Measurements from ENCODE around the gene TCF4. TPM values are rescaled to one million over a fixed set of nuclear protein-coding genes. Genes with fewer than 3 reads are reported as not detected.
A peak's percentile ranks its signal among the peaks of the same experiment; 100 is the strongest.

Gene TCF4
- total RNA-seq, 1 donor from 2014 or later, result 15.7 TPM

DNA sequence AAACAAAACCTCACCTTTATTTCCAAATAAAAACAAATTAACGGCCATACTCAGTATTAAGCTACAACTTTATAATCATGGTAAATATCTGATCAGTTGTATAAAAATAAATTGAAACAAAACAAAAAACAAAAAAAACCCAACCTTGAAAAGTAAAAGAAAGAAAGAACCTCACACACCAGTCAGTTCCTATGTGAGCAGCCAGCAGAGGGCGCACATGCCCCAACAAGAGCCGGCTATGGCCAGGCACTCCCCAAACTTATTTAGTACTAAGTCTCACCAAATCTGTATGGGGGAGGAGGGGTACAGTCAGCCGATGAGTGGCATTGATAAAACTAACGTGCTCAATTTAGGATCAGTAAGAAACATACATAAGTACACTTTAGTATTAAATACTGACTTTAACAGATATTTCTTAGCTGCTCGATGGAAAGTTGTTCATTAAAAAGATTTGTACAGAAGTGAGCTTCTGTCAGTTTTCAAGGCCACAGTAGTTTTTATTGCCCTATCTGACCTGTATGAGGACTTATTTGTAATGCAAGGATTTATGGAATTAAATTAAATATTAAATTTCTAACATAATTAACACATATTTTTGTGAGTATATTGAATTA, 172.6 kb downstream of the TCF4 start:
- Histone ChIP-seq H3K36me3 (ENCODE audit: control insufficient read depth, insufficient read depth, low read length) (no peaks in the 10 kb centered on the region), H3K27me3 (ENCODE audit: control insufficient read depth, insufficient read depth, low read length) (no peaks in the 10 kb centered on the region), H3K4me3 (ENCODE audit: low read depth, low read length) (no peak overlapping the region)
- TF ChIP-seq CTCF (IDR thresholded peaks at IDR 0.05; ENCODE audit: insufficient read depth, low read length, poor library complexity, severe bottlenecking), result peak; percentile 86
- no peak for DNase-seq (ENCODE audit: low read depth)

GRCh38 chr18:55414475-55414874, 173.5 kb downstream of the TCF4 start:
- H3K4me3 ChIP-seq (ENCODE audit: low read depth, low read length), result no peak overlapping the region
- H3K27me3 ChIP-seq (ENCODE audit: control insufficient read depth, insufficient read depth, low read length), result no peaks in the 10 kb centered on the region
- no peak for DNase-seq (ENCODE audit: low read depth)
- no peak for TF ChIP-seq CTCF (IDR thresholded peaks at IDR 0.05; ENCODE audit: insufficient read depth, low read length, poor library complexity, severe bottlenecking)
- no peaks in the 10 kb centered on the region for H3K36me3 ChIP-seq (ENCODE audit: control insufficient read depth, insufficient read depth, low read length)

DNA sequence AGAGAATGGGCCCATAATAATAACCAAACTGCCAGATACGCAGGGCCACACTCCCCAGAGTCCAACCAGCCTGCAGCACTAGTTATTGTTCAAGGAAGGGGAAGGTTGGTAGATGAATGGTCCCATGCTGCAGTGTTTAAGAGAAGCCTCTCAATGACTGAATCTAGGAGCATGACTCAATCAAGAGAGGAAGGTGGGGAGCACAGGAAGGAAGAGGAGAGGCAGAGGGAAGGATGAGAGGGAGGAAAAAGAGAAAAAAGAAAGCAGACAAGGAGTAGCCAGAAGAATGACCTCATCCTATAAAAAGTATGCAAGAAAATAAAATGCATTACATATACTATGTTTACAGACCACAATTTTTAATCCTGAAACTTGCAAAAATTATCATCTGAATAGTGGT, 174.5 kb downstream of the TCF4 start:
- H3K4me3 ChIP-seq (ENCODE audit: low read depth, low read length), result no peak overlapping the region
- DNase-seq (ENCODE audit: low read depth), result no peak
- no peaks in the 10 kb centered on the region for H3K27me3 ChIP-seq (ENCODE audit: control insufficient read depth, insufficient read depth, low read length)
- H3K36me3 ChIP-seq (ENCODE audit: control insufficient read depth, insufficient read depth, low read length), result no peaks in the 10 kb centered on the region
- no peak for TF ChIP-seq CTCF (IDR thresholded peaks at IDR 0.05; ENCODE audit: insufficient read depth, low read length, poor library complexity, severe bottlenecking)

DNA sequence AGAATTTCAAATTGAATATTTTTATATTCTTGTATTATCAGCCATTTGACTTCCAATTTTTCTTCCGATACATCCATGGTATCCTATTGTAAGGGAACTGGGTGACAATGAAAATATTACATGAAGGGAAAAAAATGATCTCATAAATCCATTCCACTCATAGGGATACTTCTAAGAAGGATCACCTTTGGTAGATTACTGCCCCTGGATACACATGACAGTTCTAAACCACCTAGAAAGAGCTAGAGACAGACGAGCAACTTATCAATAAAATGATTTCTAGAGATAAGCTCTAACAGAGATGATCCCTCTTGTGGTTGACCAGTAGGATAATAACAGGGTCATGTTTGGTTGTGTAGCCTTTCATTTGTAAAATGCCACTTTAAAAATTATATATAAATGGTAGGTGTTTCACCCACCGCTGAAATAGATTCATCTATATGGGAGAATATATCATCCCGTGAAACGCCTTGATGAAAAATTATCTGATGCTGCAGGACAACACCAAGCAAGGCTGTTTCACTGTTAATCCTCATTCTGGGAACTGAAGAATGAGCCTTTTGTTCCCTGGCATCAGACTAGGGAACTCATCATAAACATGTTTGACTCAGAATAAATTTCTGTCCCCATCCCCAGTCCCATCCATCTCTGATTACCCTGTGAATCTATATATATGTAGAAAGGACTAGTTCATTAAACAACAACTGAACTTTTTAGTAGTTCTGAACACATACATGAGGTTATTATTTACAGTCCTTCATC, 180.0 kb downstream of the TCF4 start:
- TF ChIP-seq CTCF (IDR thresholded peaks at IDR 0.05; ENCODE audit: insufficient read depth, low read length, poor library complexity, severe bottlenecking), result no peak
- Histone ChIP-seq H3K4me3 (ENCODE audit: low read depth, low read length) (no peak overlapping the region), H3K36me3 (ENCODE audit: control insufficient read depth, insufficient read depth, low read length) (no peaks in the 10 kb centered on the region), H3K27me3 (ENCODE audit: control insufficient read depth, insufficient read depth, low read length) (no peaks in the 10 kb centered on the region)
- no peak for DNase-seq (ENCODE audit: low read depth)

GRCh38 chr18:55407191-55407590, 180.8 kb downstream of the TCF4 start:
- Histone ChIP-seq H3K36me3 (ENCODE audit: control insufficient read depth, insufficient read depth, low read length) (no peaks in the 10 kb centered on the region), H3K4me3 (ENCODE audit: low read depth, low read length) (no peak overlapping the region), H3K27me3 (ENCODE audit: control insufficient read depth, insufficient read depth, low read length) (no peaks in the 10 kb centered on the region)
- no peak for TF ChIP-seq CTCF (IDR thresholded peaks at IDR 0.05; ENCODE audit: insufficient read depth, low read length, poor library complexity, severe bottlenecking)
- DNase-seq (ENCODE audit: low read depth), result no peak

Data from kidney epithelial cell (primary cell).